ENCODE measurements around the gene ATP2B3. TPM values are rescaled to one million over a fixed set of nuclear protein-coding genes. Genes with fewer than 3 reads are reported as not detected.

Gene ATP2B3
- total RNA-seq (2022; extraction: Qiagen RNA extraction; ENCODE audit: low read depth), result 0.04 to 0.25 TPM (median 0.09 TPM) in 5 replicates

DNA sequence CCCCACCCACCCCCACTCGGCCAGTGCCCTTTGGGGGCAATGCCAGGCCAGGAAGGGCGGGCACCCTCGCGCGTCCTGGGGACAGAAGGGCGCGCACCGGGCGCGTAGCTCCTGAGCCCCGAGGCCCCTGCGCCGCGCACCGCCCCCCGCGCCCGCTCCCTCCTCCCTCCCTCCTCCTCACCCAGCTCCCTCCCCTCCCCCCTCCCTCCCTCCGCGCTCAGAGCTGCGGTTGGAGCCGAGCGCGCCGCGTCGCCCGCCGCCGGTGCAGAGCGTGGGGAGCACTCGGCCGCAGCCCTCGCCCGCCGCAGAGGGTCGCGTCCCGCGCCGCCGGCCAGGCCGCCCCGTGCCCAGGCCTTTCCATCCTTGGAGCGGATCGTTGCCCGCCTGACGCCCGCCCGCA is at the start of gene ATP2B3:
Gene ATP2B3 (plus strand): TSS at position 220 of the 400 bp plus-strand sequence. CDS start 18,606 bp downstream, outside the sequence.

DNA sequence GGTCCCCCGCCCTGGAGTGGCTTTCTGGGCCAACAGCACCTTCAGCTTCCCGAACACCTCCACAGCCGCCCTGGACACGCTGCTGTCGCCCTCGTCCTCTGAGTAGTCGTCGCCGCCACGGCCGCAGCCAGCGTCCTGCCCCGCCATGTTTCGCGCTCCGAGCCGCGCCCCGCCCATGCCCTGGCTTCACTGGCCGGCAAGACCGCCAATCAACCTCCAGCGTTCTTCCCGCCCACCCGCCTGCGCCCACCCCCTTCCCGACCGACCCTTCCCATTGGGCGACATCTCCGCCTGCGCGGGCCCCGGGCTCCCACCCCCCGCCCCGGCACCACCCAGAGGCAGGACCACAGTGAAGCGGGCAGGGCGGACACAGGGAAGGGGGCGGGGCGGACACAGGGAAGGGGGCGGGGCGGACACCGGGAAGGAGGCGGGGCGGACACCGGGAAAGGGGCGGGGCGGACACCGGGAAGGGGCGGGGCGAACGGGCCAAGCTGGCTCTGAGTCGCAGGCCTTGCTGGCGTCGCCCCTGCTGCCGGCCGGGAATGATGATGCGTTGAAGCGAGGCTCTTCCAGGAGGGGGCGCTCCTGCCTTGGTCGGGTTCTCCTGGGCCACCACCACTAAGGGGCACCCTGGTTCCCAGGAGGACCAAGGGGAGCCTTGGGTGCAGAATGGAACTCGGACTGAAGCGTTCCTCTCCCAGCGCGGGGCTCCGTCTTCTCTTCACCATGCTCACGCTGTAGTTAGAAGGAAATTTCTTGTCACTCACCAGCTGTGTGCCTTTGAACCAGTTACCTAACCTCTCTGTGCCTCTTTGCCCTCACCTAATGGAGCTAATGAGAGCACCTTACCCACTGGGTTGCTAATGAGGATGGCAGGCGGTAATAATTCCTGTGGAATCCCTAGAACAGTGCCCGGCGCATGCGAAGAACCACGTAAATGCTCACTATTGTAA is 46.8 kb upstream of the ATP2B3 start, which contains the start of gene HAUS7:
Gene HAUS7 (minus strand): TSS at position 166 of the 953 bp plus-strand sequence. CDS start 19 bp downstream, at position 147.

DNA sequence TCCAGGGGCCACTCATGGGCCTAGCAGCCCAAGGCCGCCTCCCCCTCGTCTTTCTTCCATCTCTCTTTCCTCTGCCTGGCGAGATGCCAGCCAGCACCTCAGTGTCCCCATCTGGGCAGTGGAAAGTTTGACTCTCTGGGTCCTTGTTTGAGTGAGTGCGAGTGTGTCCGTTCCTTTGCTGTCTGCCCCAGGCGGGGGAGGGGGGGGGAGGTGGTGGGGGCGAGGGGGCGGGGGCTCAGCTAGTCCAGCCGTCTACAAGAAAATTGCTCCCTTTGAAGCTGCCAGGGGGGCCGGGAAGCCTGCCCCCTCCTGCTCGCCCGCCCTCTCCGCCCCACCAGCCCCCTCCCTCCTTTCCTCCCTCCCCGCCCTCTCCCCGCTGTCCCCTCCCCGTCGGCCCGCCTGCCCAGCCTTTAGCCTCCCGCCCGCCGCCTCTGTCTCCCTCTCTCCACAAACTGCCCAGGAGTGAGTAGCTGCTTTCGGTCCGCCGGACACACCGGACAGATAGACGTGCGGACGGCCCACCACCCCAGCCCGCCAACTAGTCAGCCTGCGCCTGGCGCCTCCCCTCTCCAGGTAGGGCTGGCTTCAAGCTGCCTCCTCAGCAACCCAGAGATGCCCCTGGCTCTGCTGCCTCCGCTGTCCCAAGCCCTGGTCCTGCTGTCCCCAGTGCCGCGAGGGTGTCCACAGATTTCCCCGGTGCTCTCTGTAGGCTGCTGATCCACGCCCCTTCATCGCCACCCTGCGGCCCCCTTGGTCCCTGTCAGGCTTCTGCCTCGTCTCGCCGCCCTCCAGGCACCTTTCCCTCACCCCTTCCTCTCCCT is 22.7 kb upstream of the ATP2B3 start, which contains the start of gene BGN:
Gene BGN (plus strand): TSS at position 440 of the 821 bp plus-strand sequence. CDS start 9,652 bp downstream, outside the sequence.

DNA sequence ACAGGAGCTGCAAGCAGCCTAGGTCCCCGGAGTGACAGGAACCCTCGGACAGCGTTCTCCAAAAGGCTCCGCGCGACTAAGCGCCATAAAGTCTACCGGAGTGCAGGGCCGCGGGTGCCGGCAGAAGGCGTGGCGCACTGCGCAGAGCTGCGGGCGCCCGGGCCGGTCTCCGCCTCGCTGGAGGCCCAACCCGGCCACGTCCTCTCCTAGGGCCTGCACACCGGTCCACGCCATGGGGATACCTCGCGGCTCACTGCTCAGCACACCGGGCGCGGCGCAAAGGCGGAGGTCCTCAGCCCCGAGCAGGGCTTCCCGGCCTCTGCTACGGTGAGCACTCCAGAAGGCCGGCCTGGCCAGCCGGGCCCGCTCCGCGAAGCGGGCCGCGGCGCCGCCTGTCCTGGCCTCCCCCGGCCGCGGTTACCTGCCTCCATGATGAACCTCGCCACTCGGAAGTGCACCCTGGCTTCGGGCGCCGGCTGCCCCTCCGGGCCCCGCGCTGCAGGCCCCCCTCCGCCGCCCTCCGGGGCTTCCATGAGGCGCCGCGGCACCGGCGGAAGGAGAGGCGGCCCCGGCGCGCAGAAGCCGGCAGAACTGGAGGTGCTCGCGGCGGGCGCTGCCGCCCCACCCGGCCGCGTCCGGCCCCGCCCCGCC is 81.2 kb downstream of the ATP2B3 start, which contains the start of gene CCNQ:
Gene CCNQ (minus strand): TSS at position 599 of the 651 bp plus-strand sequence. CDS start 66 bp downstream, at position 533.

Other genes with a start within 250 kb of the ATP2B3 start
- not detected in 5 replicates for gene PNMA6F, start 195.9 kb upstream of the ATP2B3 start, total RNA-seq (2022; extraction: Qiagen RNA extraction; ENCODE audit: low read depth)
- 5.7 to 7.5 TPM (median 5.9 TPM) in 5 replicates for gene ZNF275, start 183.5 kb upstream of the ATP2B3 start, total RNA-seq (2022; extraction: Qiagen RNA extraction; ENCODE audit: low read depth)
- 0.03 to 0.04 TPM in 2 of 5 replicates, not detected in the others for gene PNMA6E, start 116.3 kb upstream of the ATP2B3 start, total RNA-seq (2022; extraction: Qiagen RNA extraction; ENCODE audit: low read depth)
- gene ZFP92, start 106.2 kb upstream of the ATP2B3 start, total RNA-seq (2022; extraction: Qiagen RNA extraction; ENCODE audit: low read depth), result 0.39 to 0.69 TPM (median 0.56 TPM) in 5 replicates
- 1.1 to 2.0 TPM (median 1.6 TPM) in 5 replicates for gene TREX2, start 71.6 kb upstream of the ATP2B3 start, total RNA-seq (2022; extraction: Qiagen RNA extraction; ENCODE audit: low read depth)
- gene HAUS7, start 47.1 kb upstream of the ATP2B3 start, total RNA-seq (2022; extraction: Qiagen RNA extraction; ENCODE audit: low read depth), result 53.6 to 60.7 TPM (median 57.7 TPM) in 5 replicates
- gene BGN, start 22.7 kb upstream of the ATP2B3 start, total RNA-seq (2022; extraction: Qiagen RNA extraction; ENCODE audit: low read depth), result not detected in 5 replicates
- gene CCNQ, start 81.5 kb downstream of the ATP2B3 start, total RNA-seq (2022; extraction: Qiagen RNA extraction; ENCODE audit: low read depth), result 37.2 to 55.3 TPM (median 50.7 TPM) in 5 replicates
- 0.84 to 1.6 TPM (median 1.2 TPM) in 5 replicates for gene DUSP9, start 129.6 kb downstream of the ATP2B3 start, total RNA-seq (2022; extraction: Qiagen RNA extraction; ENCODE audit: low read depth)
- 0.19 to 0.58 TPM (median 0.25 TPM) in 3 of 5 replicates, not detected in the others for gene PNCK, start 156.2 kb downstream of the ATP2B3 start, total RNA-seq (2022; extraction: Qiagen RNA extraction; ENCODE audit: low read depth)
- gene SLC6A8, start 170.3 kb downstream of the ATP2B3 start, total RNA-seq (2022; extraction: Qiagen RNA extraction; ENCODE audit: low read depth), result 10.4 to 12.4 TPM (median 12.0 TPM) in 5 replicates
- gene BCAP31, start 206.7 kb downstream of the ATP2B3 start, total RNA-seq (2022; extraction: Qiagen RNA extraction; ENCODE audit: low read depth), result 335 to 456 TPM (median 363 TPM) in 5 replicates
- gene ABCD1, start 207.2 kb downstream of the ATP2B3 start, total RNA-seq (2022; extraction: Qiagen RNA extraction; ENCODE audit: low read depth), result 2.4 to 4.1 TPM (median 3.4 TPM) in 5 replicates
- gene PLXNB3, start 246.6 kb downstream of the ATP2B3 start, total RNA-seq (2022; extraction: Qiagen RNA extraction; ENCODE audit: low read depth), result 1.3 to 4.6 TPM (median 3.7 TPM) in 5 replicates

Data from A549 treated with DMSO at 1 μM for 4 hours (cell line).